HL-60/S4 treated with phorbol 12-myristate 13-acetate at 8.2 ng/mL for 4 days and 3 days (cell line): Measurements from ENCODE around the gene SMOC1.

Source experiments
- in situ Hi-C: fragments of 300-500 bp; cut with MboI; formaldehyde crosslinking; loops from 2 replicates; pipeline ENCODE4 v1.15.0; 2022; ENCODE audit warnings: low sequenced_read_pairs

SMOC1 gene

GRCh38 chr14:70077005-70077404 lies 197.8 kb downstream of the SMOC1 start:
- in situ Hi-C loops = no loop called here

- in situ Hi-C loops = no loop called here
Measured at GRCh38 chr14:70077720-70078119, 198.5 kb downstream of the SMOC1 start.

- in situ Hi-C loops = no loop called here
Measured at GRCh38 chr14:70078329-70078728, 199.1 kb downstream of the SMOC1 start.

- in situ Hi-C loops = no loop called here
Measured at GRCh38 chr14:70080076-70080475, 200.9 kb downstream of the SMOC1 start.
